H1 (cell line): ENCODE results near the gene ZNF618. TPM values are rescaled to one million over a fixed set of nuclear protein-coding genes. Genes with fewer than 3 reads are reported as not detected.

Experiments
- CTCF ChIA-PET: fragments of 300-600 bp; sonication (Branson Sonifier 250); formaldehyde crosslinking; loops from one replicate; lab custom pipeline; 2021; ENCODE audit not compliant: partially characterized antibody; lab: Charles Lee
- POLR2A ChIA-PET: fragments of 300-600 bp; sonication (Branson Sonifier 250); formaldehyde crosslinking; loops from one replicate; lab custom pipeline; 2021; ENCODE audit warnings: inconsistent platforms; ENCODE audit not compliant: partially characterized antibody; lab: Charles Lee
- DNase-seq, 2 experiments: peaks; one replicate each; pipeline versions ENCODE4 v3.0.0 to v3.0.0-alpha.2; 2010 to 2022; ENCODE audit warnings: low spot score in 2 of 2, low read depth in 1 of 2, mixed read lengths in 1 of 2
- FAIRE-seq: peaks from 2 replicates; lab custom pipeline; 2011; peaks lifted over from hg19 to GRCh38; lab: Jason Lieb, UNC
- H2AFZ ChIP-seq: 2 replicates; pipeline ENCODE4 v1.8.1; 2012; ENCODE audit warnings: low read length, inconsistent platforms
- H2AK5ac ChIP-seq: 2 replicates; pipeline ENCODE4 v1.6.1; 2013; ENCODE audit warnings: low read depth, low read length
- H2BK120ac ChIP-seq: replicated peaks from 2 replicates; pipeline ENCODE3; 2013; ENCODE audit warnings: low read depth, low read length, inconsistent platforms
- H2BK12ac ChIP-seq: 2 replicates; pipeline ENCODE4 v1.6.1; 2013; ENCODE audit warnings: low read depth, low read length
- H2BK15ac ChIP-seq: 2 replicates; pipeline ENCODE4 v1.6.1; 2013; ENCODE audit warnings: low read length
- H2BK20ac ChIP-seq: 2 replicates; pipeline ENCODE4 v1.6.1; 2013; ENCODE audit warnings: low read length
- H2BK5ac ChIP-seq: 2 replicates; pipeline ENCODE4 v1.6.1; 2013; ENCODE audit warnings: low read depth, low read length
- H3K14ac ChIP-seq: 2 replicates; pipeline ENCODE4 v1.6.1; 2013; ENCODE audit warnings: inconsistent platforms; ENCODE audit not compliant: insufficient read length
- H3K18ac ChIP-seq: 2 replicates; pipeline ENCODE4 v1.6.1; 2013; ENCODE audit warnings: low read length; ENCODE audit errors: extremely low read depth
- H3K23ac ChIP-seq: 2 replicates; pipeline ENCODE4 v1.6.1; 2013; ENCODE audit warnings: inconsistent platforms; ENCODE audit not compliant: insufficient read length
- H3K23me2 ChIP-seq: 2 replicates; pipeline ENCODE4 v1.6.1; 2013; ENCODE audit warnings: low read depth, low read length
- H3K27ac ChIP-seq: 2 replicates; pipeline ENCODE4 v1.6.1; 2011; ENCODE audit warnings: low read depth, low read length, inconsistent platforms
- H3K27me3 ChIP-seq, 4 experiments: replicated peaks in 1 of 4; 1 replicate in 1 of 4; 2 replicates in 3 of 4; pipeline versions ENCODE4 v1.6.1 to v1.8.1; 2011 to 2013; ENCODE audit warnings: low read length in 3 of 4, mild to moderate bottlenecking in 3 of 4, inconsistent platforms in 2 of 4, mixed read lengths in 2 of 4, moderate library complexity in 1 of 4; ENCODE audit not compliant: control insufficient read depth in 3 of 4, insufficient read depth in 3 of 4; ENCODE audit errors: extremely low read depth in 1 of 4
- H3K36me3 ChIP-seq, 4 experiments: 2 replicates each; pipeline versions ENCODE4 v1.6.1 to v1.8.1; 2011 to 2013; ENCODE audit warnings: mild to moderate bottlenecking in 4 of 4, low read length in 3 of 4, moderate library complexity in 2 of 4, control low read depth in 1 of 4, inconsistent platforms in 1 of 4; ENCODE audit not compliant: insufficient read depth in 4 of 4, control insufficient read depth in 2 of 4
- H3K4ac ChIP-seq: replicated peaks from 2 replicates; pipeline ENCODE3; 2013; ENCODE audit warnings: low read length, low read depth, mixed read lengths, inconsistent platforms; ENCODE audit not compliant: insufficient read length
- H3K4me1 ChIP-seq, 4 experiments: replicated peaks in 1 of 4; 1 replicate in 1 of 4; 2 replicates in 3 of 4; pipeline versions ENCODE4 v1.6.1 to v1.8.1; 2011 to 2013; ENCODE audit warnings: low read length in 3 of 4, inconsistent platforms in 2 of 4, mixed read lengths in 1 of 4; ENCODE audit not compliant: insufficient read depth in 4 of 4, control insufficient read depth in 3 of 4
- H3K4me2 ChIP-seq, 2 experiments: 2 replicates each; pipeline versions ENCODE4 v1.6.1 to v1.8.1; 2011 to 2013; ENCODE audit warnings: low read depth in 2 of 2, low read length in 2 of 2, control low read depth in 1 of 2, inconsistent platforms in 1 of 2, mild to moderate bottlenecking in 1 of 2; ENCODE audit not compliant: insufficient read depth in 1 of 2
- H3K4me3 ChIP-seq, 4 experiments: fragments of 200-600, 300-600 bp in 1 of 4; sonication (generic), shearing (Covaris generic), sonication (Bioruptor Twin) in 1 of 4; 2 replicates each; pipeline versions ENCODE4 v1.5.1 to v1.8.1; 2011 to 2016; ENCODE audit warnings: low read length in 4 of 4, low read depth in 3 of 4, control low read depth in 2 of 4, inconsistent platforms in 2 of 4, mild to moderate bottlenecking in 2 of 4, mixed read lengths in 1 of 4, moderate library complexity in 1 of 4; ENCODE audit not compliant: insufficient read depth in 2 of 4; ENCODE audit errors: extremely low read depth in 1 of 4
- H3K56ac ChIP-seq: replicated peaks from 2 replicates; pipeline ENCODE3; 2013; ENCODE audit warnings: low read depth, mild to moderate bottlenecking, mixed read lengths, low read length, inconsistent platforms; ENCODE audit not compliant: insufficient read length
- H3K79me1 ChIP-seq: 2 replicates; pipeline ENCODE4 v1.6.1; 2013; ENCODE audit warnings: low read depth, low read length, control low read depth
- H3K79me2 ChIP-seq, 2 experiments: 2 replicates each; pipeline versions ENCODE4 v1.6.1 to v1.8.1; 2012 to 2013; ENCODE audit warnings: low read length in 2 of 2, mild to moderate bottlenecking in 2 of 2, inconsistent platforms in 1 of 2; ENCODE audit not compliant: insufficient read depth in 2 of 2, control insufficient read depth in 1 of 2
- H3K9ac ChIP-seq, 4 experiments: replicated peaks in 1 of 4; 1 replicate in 1 of 4; 2 replicates in 3 of 4; pipeline versions ENCODE4 v1.6.1 to v1.8.1; 2011 to 2013; ENCODE audit warnings: low read depth in 3 of 4, low read length in 3 of 4, control low read depth in 2 of 4, mild to moderate bottlenecking in 2 of 4, moderate library complexity in 2 of 4, inconsistent platforms in 1 of 4; ENCODE audit errors: extremely low read depth in 1 of 4
- H3K9me3 ChIP-seq, 2 experiments: 2 replicates each; pipeline versions ENCODE4 v1.6.1 to v1.8.1; 2012 to 2013; ENCODE audit warnings: mild to moderate bottlenecking in 2 of 2, moderate library complexity in 2 of 2, control low read depth in 1 of 2, inconsistent platforms in 1 of 2, low read depth in 1 of 2, low read length in 1 of 2, mixed read lengths in 1 of 2; ENCODE audit not compliant: insufficient read depth in 2 of 2
- H4K20me1 ChIP-seq, 2 experiments: replicated peaks in 1 of 2; 2 replicates each; pipeline versions ENCODE3 to v1.8.1; 2011 to 2013; ENCODE audit warnings: inconsistent platforms in 2 of 2, low read length in 2 of 2, mild to moderate bottlenecking in 1 of 2; ENCODE audit not compliant: insufficient read depth in 2 of 2, control insufficient read depth in 1 of 2
- H4K5ac ChIP-seq: 2 replicates; pipeline ENCODE4 v1.6.1; 2013; ENCODE audit warnings: low read length, low read depth, mixed read lengths, inconsistent platforms; ENCODE audit not compliant: insufficient read length
- H4K8ac ChIP-seq: 2 replicates; pipeline ENCODE4 v1.8.0; 2013; ENCODE audit warnings: mild to moderate bottlenecking, moderate library complexity, low read length, inconsistent platforms; ENCODE audit not compliant: insufficient read depth; ENCODE audit errors: extremely low read depth
- H4K91ac ChIP-seq: replicated peaks from 2 replicates; pipeline ENCODE3; 2013; ENCODE audit warnings: low read length, mixed read lengths, inconsistent platforms; ENCODE audit not compliant: insufficient read length
- BACH1 ChIP-seq: IDR thresholded peaks from 2 replicates; pipeline ENCODE4 v1.6.1; 2012; ENCODE audit warnings: low read length, improper control_type of control experiment
- BCL11A ChIP-seq, 2 experiments: IDR thresholded peaks; one replicate each; pipeline ENCODE4 v1.6.1; 2011; ENCODE audit warnings: low read depth in 2 of 2, low read length in 2 of 2, mild to moderate bottlenecking in 2 of 2
- CHD1 ChIP-seq: IDR thresholded peaks from 2 replicates; pipeline ENCODE4 v1.6.1; 2012; ENCODE audit warnings: low read depth, low read length, improper control_type of control experiment
- CTBP2 ChIP-seq: IDR thresholded peaks from 2 replicates; pipeline ENCODE4 v1.7.0; 2011; ENCODE audit warnings: borderline replicate concordance, mild to moderate bottlenecking, moderate library complexity, mixed read lengths, low read length; ENCODE audit not compliant: insufficient read depth, insufficient read length
- GABPA ChIP-seq: IDR thresholded peaks from 2 replicates; pipeline ENCODE4 v1.6.1; 2011; ENCODE audit warnings: mild to moderate bottlenecking, low read length, moderate library complexity, borderline replicate concordance; ENCODE audit not compliant: insufficient read depth
- HDAC2 ChIP-seq, 2 experiments: fragments of 300-600 bp in 1 of 2; sonication (generic) in 1 of 2; IDR thresholded peaks; 2 replicates each; pipeline ENCODE4 v1.6.1; 2011 to 2012; ENCODE audit warnings: low read depth in 2 of 2, low read length in 2 of 2, mild to moderate bottlenecking in 2 of 2, moderate library complexity in 2 of 2, borderline replicate concordance in 1 of 2, inconsistent platforms in 1 of 2
- HDAC6 ChIP-seq: IDR thresholded peaks from one replicate; pipeline ENCODE4 v1.7.1; 2012; ENCODE audit warnings: low read depth, mild to moderate bottlenecking, inconsistent platforms, low read length, moderate library complexity
- KDM4A ChIP-seq: IDR thresholded peaks from one replicate; pipeline ENCODE4 v1.7.1; 2012; ENCODE audit warnings: low read depth, mild to moderate bottlenecking, moderate library complexity, low read length, inconsistent platforms; ENCODE audit not compliant: severe bottlenecking
- KDM5A ChIP-seq: fragments of 200-600 bp; IDR thresholded peaks from 2 replicates; pipeline ENCODE4 v1.7.1; 2012; ENCODE audit warnings: mild to moderate bottlenecking, low read length, inconsistent platforms, mixed read lengths
- MAFK ChIP-seq: IDR thresholded peaks from 2 replicates; pipeline ENCODE4 v1.6.1; 2012; ENCODE audit warnings: low read depth, mild to moderate bottlenecking, improper control_type of control experiment, low read length
- NANOG ChIP-seq: IDR thresholded peaks from 2 replicates; pipeline ENCODE4 v1.6.1; 2011; ENCODE audit warnings: low read length, low read depth, mild to moderate bottlenecking, inconsistent platforms; ENCODE audit not compliant: insufficient read depth, poor library complexity, severe bottlenecking
- SIN3A ChIP-seq, 2 experiments: IDR thresholded peaks in 1 of 2; conservative IDR thresholded peaks in 1 of 2; 2 replicates each; pipeline ENCODE4 v1.6.1; 2011 to 2012; ENCODE audit warnings: low read length in 2 of 2, improper control_type of control experiment in 1 of 2, low read depth in 1 of 2, mild to moderate bottlenecking in 1 of 2
- SUZ12 ChIP-seq: fragments of 200-600 bp; sonication (generic); IDR thresholded peaks from 2 replicates; pipeline ENCODE4 v1.6.1; 2012; ENCODE audit warnings: mild to moderate bottlenecking, inconsistent platforms, low read length, moderate library complexity, mixed read lengths
- whole genome bisulfite sequencing, 2 experiments: shearing (Covaris generic) in 1 of 2; methylation state at CpG; one replicate each; pipeline versions ENCODE4 v1.1.6 to v1.1.7; 2013 to 2015; ENCODE audit warnings: low lambda C conversion rate in 2 of 2, mixed read lengths in 2 of 2, inconsistent platforms in 1 of 2, low coverage in 1 of 2, missing lambda C conversion rate in 1 of 2; ENCODE audit not compliant: insufficient replicate concordance in 2 of 2, insufficient coverage in 1 of 2, insufficient read length in 1 of 2; ENCODE audit errors: extremely low coverage in 1 of 2, missing lambda C conversion rate in 1 of 2; 5-methylcytosine and 5-hydroxymethylcytosine counted together
- polyA plus RNA-seq, 7 experiments: library from polyadenylated mRNA; depleted of rRNA in 3 of 7; stranded (reverse) in 5 of 7; unstranded in 2 of 7; fragments of >200 nt in 5 of 7; fragments of 200-250 nt in 2 of 7; gene quantifications; 1 replicate in 5 of 7; 2 replicates in 1 of 7; 4 replicates in 1 of 7; pipeline versions ENCODE4 v1.2.1 to v1.2.3, GENCODE V29; 2011 to 2013; ENCODE audit warnings: missing spikeins in 2 of 7, mixed read lengths in 2 of 7
- total RNA-seq: library from RNA; stranded (reverse); fragmentation: NEBNext Ultra II Directional; extraction: Animal tissue kit (Norgen Biotek cat#: 25700); gene quantifications from 2 replicates; pipeline ENCODE4 v1.2.1, GENCODE V29; 2021

The ZNF618 gene
- total and polyA plus RNA-seq, 2 of the 8 experiments (the other 6 are each of a cell fraction or from before 2014, with no cell fraction given): 9.6 to 28.5 TPM

- 82% methylated on average over 7 of the region's 7 CpGs; no CpG with 5 or more reads in 1 of the 2 experiments for WGBS, 2 experiments
- no peak overlapping the region for H3K14ac ChIP-seq
- no peak overlapping the region for H2BK20ac ChIP-seq
- H2BK15ac ChIP-seq: no peak overlapping the region
- no peaks in the 10 kb centered on the region for H3K23me2 ChIP-seq
- ChIA-PET CTCF (interaction anchor here (0.8 to 1.8 kb wide), 5 partner anchors 10 to 266 kb away, joined by 3 to 6 read pairs (median 4); no protein-coding TSS in a partner anchor), POLR2A (no interaction called here)
- H3K4me2 ChIP-seq: no peak overlapping the region
- H3K27ac ChIP-seq: no peak overlapping the region
- no peak overlapping the region for H4K8ac ChIP-seq
- H3K23ac ChIP-seq: no peak overlapping the region
- no peaks in the 10 kb centered on the region for H3K79me1 ChIP-seq
- no peak overlapping the region for H2AFZ ChIP-seq
- no peak overlapping the region for H4K91ac ChIP-seq
- no peak overlapping the region for H2BK120ac ChIP-seq
- FAIRE-seq: no peak
- H3K36me3 ChIP-seq: peaks cover 0 to 7% (median 0%) of the 10 kb centered on the region in 4 experiments; a peak in 3 of 8 replicates
- H3K4me3 ChIP-seq: no peak overlapping the region
- H4K20me1 ChIP-seq: peaks cover 0 to 2% of the 10 kb centered on the region in 2 experiments
- H2AK5ac ChIP-seq: no peak overlapping the region
- H3K79me2 ChIP-seq: no peaks in the 10 kb centered on the region
- H2BK12ac ChIP-seq: no peak overlapping the region
- H3K18ac ChIP-seq: no peak overlapping the region
- H4K5ac ChIP-seq: no peak overlapping the region
- H3K4me1 ChIP-seq: no peaks in the 10 kb centered on the region
- H3K27me3 ChIP-seq: no peaks in the 10 kb centered on the region
- H3K9ac ChIP-seq: no peak overlapping the region
- no peaks in the 10 kb centered on the region for H3K9me3 ChIP-seq
- DNase-seq: no peak
- no peak overlapping the region for H3K56ac ChIP-seq
- H3K4ac ChIP-seq: no peak overlapping the region
- TF ChIP-seq BACH1: no peak
- no peak for TF ChIP-seq HDAC6
- TF ChIP-seq GABPA: no peak
- TF ChIP-seq KDM5A: no peak
- no peak for TF ChIP-seq CTBP2
- TF ChIP-seq CHD1: no peak
- TF ChIP-seq BCL11A (IDR thresholded peaks at IDR 0.05; ENCODE audit: low read depth in 2 of 2, low read length in 2 of 2): no peak
- no peak for TF ChIP-seq HDAC2 (IDR thresholded peaks at IDR 0.05; ENCODE audit: borderline replicate concordance in 1 of 2, low read depth in 2 of 2, low read length in 2 of 2)
- no peak for TF ChIP-seq NANOG
- TF ChIP-seq MAFK: no peak
- no peak for TF ChIP-seq KDM4A
- no peak for TF ChIP-seq SUZ12
- TF ChIP-seq SIN3A (conservative IDR thresholded peaks at IDR 0.05 in 1 of 2, IDR thresholded peaks at IDR 0.05 in 1 of 2; ENCODE audit: low read depth in 1 of 2, low read length in 2 of 2): no peak
- TF ChIP-seq, all 59 proteins: peak for 0
- no peak overlapping the region for H2BK5ac ChIP-seq
Measured at GRCh38 chr9:114003351-114003750, 127.2 kb downstream of the ZNF618 start.
